GM12878 (cell line): ENCODE data around the gene CD1D. TPM values are rescaled to one million over a fixed set of nuclear protein-coding genes. Genes with fewer than 3 reads are reported as not detected.

Experiments
- BCLAF1 ChIP-seq: fragments of 450-650 bp; IDR thresholded peaks from 2 replicates; pipeline ENCODE4 v1.6.1; 2017; ENCODE audit warnings: antibody characterized with exemption, mild to moderate bottlenecking, moderate library complexity
- CUX1 ChIP-seq: IDR thresholded peaks from 2 replicates; pipeline ENCODE4 v1.6.1; 2012; ENCODE audit warnings: improper control_type of control experiment, low read depth, low read length; ENCODE audit not compliant: insufficient replicate concordance
- JUNB ChIP-seq: IDR thresholded peaks from 2 replicates; pipeline ENCODE4 v1.6.1; 2016; ENCODE audit warnings: antibody characterized with exemption, mild to moderate bottlenecking
- KAT2A ChIP-seq: conservative IDR thresholded peaks from 2 replicates; pipeline ENCODE4 v1.6.1; 2011; ENCODE audit warnings: low read depth, low read length; ENCODE audit not compliant: control insufficient read depth
- MEF2A ChIP-seq: IDR thresholded peaks from 2 replicates; pipeline ENCODE4 v1.6.1; 2011; ENCODE audit warnings: low read depth, mild to moderate bottlenecking, low read length, moderate library complexity; ENCODE audit not compliant: insufficient read depth
- POLR2AphosphoS2 ChIP-seq: IDR thresholded peaks from 2 replicates; pipeline ENCODE4 v1.6.1; 2011; ENCODE audit warnings: low read depth, mild to moderate bottlenecking, low read length, improper control_type of control experiment, moderate library complexity
- RCOR1 ChIP-seq: conservative IDR thresholded peaks from 2 replicates; pipeline ENCODE4 v1.6.1; 2012; ENCODE audit warnings: low read depth, low read length, improper control_type of control experiment
- USF1 ChIP-seq: IDR thresholded peaks from 2 replicates; pipeline ENCODE4 v1.6.1; 2011; ENCODE audit warnings: borderline replicate concordance, low read depth, mild to moderate bottlenecking, moderate library complexity, mixed read lengths, low read length; ENCODE audit not compliant: insufficient read depth; ENCODE audit errors: extremely low read length
- ZNF24 ChIP-seq: fragments of 450-650 bp; IDR thresholded peaks from 2 replicates; pipeline ENCODE4 v1.6.1; 2017; ENCODE audit warnings: antibody characterized with exemption, mild to moderate bottlenecking
- ZNF622 ChIP-seq: fragments of 450-650 bp; IDR thresholded peaks from 2 replicates; pipeline ENCODE4 v1.6.1; 2017; ENCODE audit warnings: mild to moderate bottlenecking, inconsistent platforms
- polyA plus RNA-seq, 11 experiments: library from polyadenylated mRNA; depleted of rRNA in 4 of 11; unstranded in 6 of 11; stranded (reverse) in 5 of 11; fragments of >200 nt; fragmentation: Nextera tagmentation in 4 of 11; fragmentation: Illumina TruSeq in 1 of 11; extraction: Ambion mirVana in 4 of 11; extraction: Trizol in 1 of 11; gene quantifications; 1 replicate in 1 of 11; 2 replicates in 10 of 11; pipeline versions ENCODE4 v1.2.1 to v1.2.3, GENCODE V29; 2011 to 2016; ENCODE audit warnings: inconsistent platforms in 2 of 11, missing spikeins in 2 of 11, low read depth in 1 of 11
- total RNA-seq, 4 experiments: library from RNA; depleted of rRNA in 3 of 4; stranded (reverse); fragments of >200 nt in 3 of 4; fragmentation: Illumina TruSeq in 1 of 4; extraction: Trizol in 1 of 4; gene quantifications; 2 replicates each; pipeline versions ENCODE4 v1.2.1 to v1.2.3, GENCODE V29; 2013 to 2021

The CD1D gene
- total and polyA plus RNA-seq, 10 of the 15 experiments (the other 5 are each of a cell fraction or from before 2014, with no cell fraction given): 0.21 to 1.4 (median 0.73) TPM; not detected in 2

GRCh38 chr1:158146739-158147138 is 34.0 kb upstream of the CD1D start (continued):
- TF ChIP-seq BCLAF1 (no peak), ZNF24 (no peak), MEF2A (no peak), RCOR1 (no peak), USF1 (no peak), POLR2AphosphoS2 (no peak), KAT2A (no peak), JUNB (no peak), ZNF622 (no peak), CUX1 (no peak)
